MM.1S (cell line): ENCODE data around the gene TCL1B.

Experiments
- DNase-seq: peaks from one replicate; pipeline ENCODE4 v3.0.0-alpha.2; 2015
- H2AFZ ChIP-seq: fragments of 300-600 bp; sonication (generic); 2 replicates; pipeline ENCODE4 v1.6.0; 2016; ENCODE audit warnings: antibody characterized with exemption, low read length
- H3F3A ChIP-seq: fragments of 300-600 bp; sonication (generic); 2 replicates; pipeline ENCODE4 v1.6.1; 2016; ENCODE audit warnings: mild to moderate bottlenecking, antibody characterized with exemption, low read length, moderate library complexity, mixed read lengths; ENCODE audit not compliant: insufficient read depth
- H3K27ac ChIP-seq: fragments of 300-600 bp; sonication (generic); 2 replicates; pipeline ENCODE4 v1.5.1; 2016; ENCODE audit warnings: mild to moderate bottlenecking, low read length
- H3K27me3 ChIP-seq: fragments of 300-600 bp; sonication (generic); replicated peaks from 2 replicates; pipeline ENCODE4 v1.6.0; 2016; ENCODE audit warnings: low read length; ENCODE audit not compliant: insufficient read depth
- H3K36me3 ChIP-seq: fragments of 300-600 bp; sonication (generic); replicated peaks from 2 replicates; pipeline ENCODE4 v1.6.1; 2016; ENCODE audit warnings: mild to moderate bottlenecking, low read length, mixed read lengths; ENCODE audit not compliant: insufficient read depth
- H3K4me1 ChIP-seq: fragments of 300-600 bp; sonication (generic); 2 replicates; pipeline ENCODE4 v1.6.1; 2016; ENCODE audit warnings: low read length, mixed read lengths
- H3K4me2 ChIP-seq: fragments of 300-600 bp; sonication (generic); 2 replicates; pipeline ENCODE4 v1.6.0; 2016; ENCODE audit warnings: low read depth, low read length
- H3K4me3 ChIP-seq: fragments of 300-600 bp; sonication (generic); 2 replicates; pipeline ENCODE4 v1.5.1; 2016; ENCODE audit warnings: low read length, mixed read lengths
- H3K79me2 ChIP-seq: fragments of 300-600 bp; sonication (generic); 2 replicates; pipeline ENCODE4 v1.6.1; 2016; ENCODE audit warnings: mixed run types, low read length, mixed read lengths
- H3K9ac ChIP-seq: fragments of 300-600 bp; sonication (generic); 2 replicates; pipeline ENCODE4 v1.6.1; 2016; ENCODE audit warnings: low read length, mixed read lengths
- H3K9me2 ChIP-seq: fragments of 300-600 bp; sonication (generic); replicated peaks from 2 replicates; pipeline ENCODE4 v1.6.1; 2016; ENCODE audit warnings: mild to moderate bottlenecking, low read length, mixed read lengths; ENCODE audit not compliant: insufficient read depth
- H3K9me3 ChIP-seq: fragments of 300-600 bp; sonication (generic); replicated peaks from 2 replicates; pipeline ENCODE4 v1.6.1; 2016; ENCODE audit warnings: mild to moderate bottlenecking, low read length, mixed read lengths; ENCODE audit not compliant: insufficient read depth
- H4K20me1 ChIP-seq: fragments of 300-600 bp; sonication (generic); 2 replicates; pipeline ENCODE4 v1.6.1; 2016; ENCODE audit warnings: mild to moderate bottlenecking, low read length, moderate library complexity, mixed read lengths; ENCODE audit not compliant: insufficient read depth
- EZH2 ChIP-seq: fragments of 300-600 bp; sonication (generic); optimal IDR thresholded peaks from 2 replicates; pipeline ENCODE3; 2017; ENCODE audit warnings: low read depth, mild to moderate bottlenecking, antibody characterized with exemption, low read length, mixed read lengths
- EZH2phosphoT487 ChIP-seq: fragments of 300-600 bp; sonication (generic); IDR thresholded peaks from 2 replicates; pipeline ENCODE4 v1.6.1; 2018; ENCODE audit warnings: antibody characterized with exemption, low read length
- TF ChIP-seq, protein P1 (sequence below): fragments of 300-600 bp; sonication (generic); IDR thresholded peaks from 2 replicates; pipeline ENCODE4 v1.5.1; 2016; ENCODE audit warnings: antibody characterized with exemption, low read length, mixed read lengths

Gene TCL1B

DNA sequence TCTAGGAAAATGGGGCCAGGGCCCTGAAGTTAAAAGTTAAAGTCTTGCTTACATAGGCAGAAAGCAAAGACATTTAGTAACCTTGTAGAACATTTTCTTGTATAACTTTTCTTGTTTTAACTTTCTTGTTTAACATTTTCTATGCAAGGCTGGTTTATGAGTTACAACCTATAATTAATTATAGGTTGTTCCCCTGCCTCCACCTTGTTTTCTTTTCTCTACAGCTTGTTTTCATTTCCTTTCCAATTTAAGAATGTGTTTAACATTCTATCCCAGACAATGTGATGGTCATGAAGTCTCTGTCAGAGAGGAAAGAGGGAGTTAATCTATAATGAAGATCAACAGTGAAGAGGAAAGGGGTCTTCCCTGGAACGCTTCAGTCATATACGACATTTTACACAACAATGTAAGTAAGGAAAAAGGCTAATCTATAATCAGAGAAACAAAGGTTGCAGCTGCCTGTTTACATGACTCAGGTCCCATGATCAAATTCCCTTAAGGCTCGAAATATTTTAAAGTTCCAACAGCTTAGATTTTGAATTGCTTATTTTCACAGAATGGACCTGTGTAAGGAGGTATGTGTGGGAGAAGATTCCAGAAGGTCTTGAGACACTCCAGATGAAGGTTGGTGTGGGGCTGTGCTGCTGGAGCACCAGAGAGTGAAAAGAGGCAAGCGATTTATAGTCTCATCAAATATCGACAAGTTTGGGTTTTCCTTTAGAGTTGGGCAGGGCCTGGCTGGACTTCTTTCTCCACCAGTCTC, 34.2 kb upstream of the TCL1B start:
- Histone ChIP-seq H3K4me2 (no peak overlapping the region), H3K36me3 (no peaks in the 10 kb centered on the region), H3K79me2 (no peaks in the 10 kb centered on the region), H3K27me3 (no peaks in the 10 kb centered on the region; the same call in 1 of the 2 replicates), H3K4me1 (no peaks in the 10 kb centered on the region), H4K20me1 (no peaks in the 10 kb centered on the region), H3K9me2 (no peaks in the 10 kb centered on the region), H2AFZ (no peak overlapping the region), H3F3A (no peaks in the 10 kb centered on the region), H3K27ac (no peak overlapping the region), H3K9ac (no peak overlapping the region), H3K4me3 (no peak overlapping the region), H3K9me3 (no peaks in the 10 kb centered on the region)
- TF ChIP-seq EZH2 (no peak), EZH2phosphoT487 (no peak)
- TF ChIP-seq, protein P1, sequence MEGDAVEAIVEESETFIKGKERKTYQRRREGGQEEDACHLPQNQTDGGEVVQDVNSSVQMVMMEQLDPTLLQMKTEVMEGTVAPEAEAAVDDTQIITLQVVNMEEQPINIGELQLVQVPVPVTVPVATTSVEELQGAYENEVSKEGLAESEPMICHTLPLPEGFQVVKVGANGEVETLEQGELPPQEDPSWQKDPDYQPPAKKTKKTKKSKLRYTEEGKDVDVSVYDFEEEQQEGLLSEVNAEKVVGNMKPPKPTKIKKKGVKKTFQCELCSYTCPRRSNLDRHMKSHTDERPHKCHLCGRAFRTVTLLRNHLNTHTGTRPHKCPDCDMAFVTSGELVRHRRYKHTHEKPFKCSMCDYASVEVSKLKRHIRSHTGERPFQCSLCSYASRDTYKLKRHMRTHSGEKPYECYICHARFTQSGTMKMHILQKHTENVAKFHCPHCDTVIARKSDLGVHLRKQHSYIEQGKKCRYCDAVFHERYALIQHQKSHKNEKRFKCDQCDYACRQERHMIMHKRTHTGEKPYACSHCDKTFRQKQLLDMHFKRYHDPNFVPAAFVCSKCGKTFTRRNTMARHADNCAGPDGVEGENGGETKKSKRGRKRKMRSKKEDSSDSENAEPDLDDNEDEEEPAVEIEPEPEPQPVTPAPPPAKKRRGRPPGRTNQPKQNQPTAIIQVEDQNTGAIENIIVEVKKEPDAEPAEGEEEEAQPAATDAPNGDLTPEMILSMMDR: no peak
- DNase-seq: no peak

DNA sequence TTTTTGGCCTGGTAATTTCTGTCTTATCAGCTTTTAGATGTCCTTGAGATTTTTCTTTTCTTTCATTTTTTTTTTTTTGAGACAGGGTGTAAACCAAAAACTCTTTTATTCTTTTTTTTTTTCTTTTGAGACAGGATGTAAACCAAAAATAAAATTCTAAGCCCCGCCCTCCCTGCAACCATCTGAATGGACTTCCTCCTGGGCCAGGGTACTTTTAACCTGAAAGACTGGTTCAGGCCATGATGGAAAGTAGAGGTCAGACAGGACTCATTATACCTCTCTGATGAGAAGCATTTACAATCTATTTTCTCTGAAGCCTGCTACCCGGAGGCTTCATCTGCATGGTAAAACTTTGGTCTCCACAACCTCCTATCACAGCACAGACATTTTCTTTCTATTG, 33.5 kb upstream of the TCL1B start:
- no peaks in the 10 kb centered on the region for H3K9me3 ChIP-seq
- no peaks in the 10 kb centered on the region for H3F3A ChIP-seq
- H3K4me1 ChIP-seq: no peaks in the 10 kb centered on the region
- no peak overlapping the region for H3K9ac ChIP-seq
- no peak overlapping the region for H3K4me3 ChIP-seq
- H3K4me2 ChIP-seq: no peak overlapping the region
- no peaks in the 10 kb centered on the region for H4K20me1 ChIP-seq
- H3K27ac ChIP-seq: no peak overlapping the region
- no peak overlapping the region for H2AFZ ChIP-seq
- H3K9me2 ChIP-seq: no peaks in the 10 kb centered on the region
- TF ChIP-seq EZH2 (no peak), EZH2phosphoT487 (no peak)
- TF ChIP-seq, protein P1: no peak
- no peaks in the 10 kb centered on the region for H3K36me3 ChIP-seq
- H3K27me3 ChIP-seq: no peaks in the 10 kb centered on the region; the same call in 1 of the 2 replicates
- no peak for DNase-seq
- H3K79me2 ChIP-seq: no peaks in the 10 kb centered on the region

DNA sequence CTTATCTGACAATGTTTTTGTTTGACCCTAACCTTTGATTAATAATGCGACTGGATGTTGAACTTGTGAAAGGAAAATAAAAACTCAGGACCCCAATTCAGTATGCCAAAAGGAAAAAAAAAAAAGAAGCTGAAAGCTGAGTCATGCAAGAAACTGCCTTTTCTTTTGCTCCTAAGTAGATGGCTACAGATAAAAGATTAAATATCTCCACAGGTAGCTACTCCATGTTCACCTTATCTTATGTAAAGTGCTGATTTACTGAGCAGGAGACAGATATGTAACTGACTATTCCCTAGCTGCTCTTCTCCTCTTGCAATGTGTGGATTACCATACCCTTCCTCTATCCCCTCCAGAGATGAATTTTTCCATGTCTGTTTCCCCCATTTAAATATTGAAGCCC, 30.8 kb upstream of the TCL1B start:
- Histone ChIP-seq H3F3A (no peaks in the 10 kb centered on the region), H3K4me2 (no peak overlapping the region), H3K36me3 (no peaks in the 10 kb centered on the region), H3K9me2 (no peaks in the 10 kb centered on the region), H3K79me2 (no peaks in the 10 kb centered on the region), H3K27ac (no peak overlapping the region), H3K9ac (no peak overlapping the region), H3K4me3 (no peak overlapping the region), H3K27me3 (peaks cover 7% of the 10 kb centered on the region), H3K4me1 (no peaks in the 10 kb centered on the region), H3K9me3 (no peaks in the 10 kb centered on the region), H4K20me1 (no peaks in the 10 kb centered on the region), H2AFZ (no peak overlapping the region)
- DNase-seq: no peak
- no peak for TF ChIP-seq EZH2phosphoT487
- TF ChIP-seq, protein P1: no peak
